SU-DHL-6 (cell line): ENCODE measurements around the gene LRTM2.

Source experiments
- H2AFZ ChIP-seq: fragments of 200-600 bp; sonication (generic); 2 replicates; pipeline ENCODE4 v1.6.1; 2014; ENCODE audit warnings: low read depth, mild to moderate bottlenecking, moderate library complexity, mixed read lengths, antibody characterized with exemption, low read length; ENCODE audit not compliant: severe bottlenecking
- H3F3A ChIP-seq: fragments of 200-600 bp; shearing (Covaris generic); 2 replicates; pipeline ENCODE4 v1.6.0; 2016; ENCODE audit warnings: antibody characterized with exemption, mild to moderate bottlenecking; ENCODE audit not compliant: insufficient read depth
- H3K27ac ChIP-seq: fragments of 200-600 bp; sonication (generic); 2 replicates; pipeline ENCODE4 v1.5.1; 2016; ENCODE audit warnings: low read depth, mild to moderate bottlenecking, low read length, moderate library complexity, mixed read lengths
- H3K27me3 ChIP-seq: fragments of 200-600 bp; sonication (generic), shearing (Covaris generic); 2 replicates; pipeline ENCODE4 v1.6.0; 2014; ENCODE audit warnings: mild to moderate bottlenecking, low read length
- H3K36me3 ChIP-seq: fragments of 200-600 bp; sonication (generic); 2 replicates; pipeline ENCODE4 v1.6.1; 2014; ENCODE audit warnings: mild to moderate bottlenecking, low read length, mixed read lengths
- H3K4me2 ChIP-seq: fragments of 300-600, 200-600 bp; shearing (Covaris generic), sonication (generic); 2 replicates; pipeline ENCODE4 v1.6.0; 2014; ENCODE audit warnings: low read length, low read depth, mild to moderate bottlenecking; ENCODE audit not compliant: poor library complexity, severe bottlenecking
- H3K4me3 ChIP-seq: fragments of 200-600 bp; sonication (generic); 2 replicates; pipeline ENCODE4 v1.5.1; 2014; ENCODE audit warnings: antibody characterized with exemption, low read length, mild to moderate bottlenecking, mixed read lengths; ENCODE audit not compliant: insufficient read depth, poor library complexity, severe bottlenecking
- H3K79me2 ChIP-seq: fragments of 200-600 bp; sonication (generic); 2 replicates; pipeline ENCODE4 v1.6.1; 2014; ENCODE audit warnings: mild to moderate bottlenecking, low read length, moderate library complexity; ENCODE audit not compliant: insufficient read depth
- H3K9ac ChIP-seq: fragments of 200-600 bp; sonication (generic); 2 replicates; pipeline ENCODE4 v1.7.0; 2014; ENCODE audit warnings: mild to moderate bottlenecking, low read length
- H3K9me2 ChIP-seq: fragments of 200-600 bp; sonication (generic); replicated peaks from 2 replicates; pipeline ENCODE4 v1.6.1; 2014; ENCODE audit warnings: low read length; ENCODE audit not compliant: insufficient read depth
- H3K9me3 ChIP-seq: fragments of 200-600 bp; sonication (generic); 2 replicates; pipeline ENCODE4 v1.6.1; 2014; ENCODE audit warnings: low read length, mixed read lengths; ENCODE audit not compliant: insufficient read depth
- H4K20me1 ChIP-seq: fragments of 200-600 bp; sonication (generic); 2 replicates; pipeline ENCODE4 v1.6.1; 2014; ENCODE audit warnings: low read depth, mild to moderate bottlenecking, antibody characterized with exemption, low read length, moderate library complexity, mixed read lengths
- CTCF ChIP-seq: fragments of 200-600 bp; sonication (generic); IDR thresholded peaks from one replicate; pipeline ENCODE4 v1.5.1; 2017; ENCODE audit warnings: antibody characterized with exemption, mild to moderate bottlenecking, low read length, moderate library complexity; ENCODE audit not compliant: insufficient read depth, poor library complexity, severe bottlenecking
- EZH2phosphoT487 ChIP-seq: fragments of 200-600 bp; sonication (generic), shearing (Covaris generic); conservative IDR thresholded peaks from 2 replicates; pipeline ENCODE4 v1.6.1; 2018; ENCODE audit warnings: mild to moderate bottlenecking, antibody characterized with exemption, low read length, moderate library complexity, mixed read lengths

LRTM2 gene

GRCh38 chr12:1833596-1834028, 13.2 kb downstream of the LRTM2 start:
- Histone ChIP-seq H3K9me3 (no peaks in the 10 kb centered on the region), H3K4me3 (no peak overlapping the region), H3F3A (no peaks in the 10 kb centered on the region), H3K4me2 (no peak overlapping the region), H2AFZ (no peak overlapping the region), H4K20me1 (no peaks in the 10 kb centered on the region), H3K79me2 (no peaks in the 10 kb centered on the region), H3K9me2 (no peaks in the 10 kb centered on the region), H3K27ac (no peak overlapping the region), H3K9ac (no peak overlapping the region), H3K36me3 (no peaks in the 10 kb centered on the region), H3K27me3 (no peaks in the 10 kb centered on the region)
- TF ChIP-seq EZH2phosphoT487, result no peak
- no peak for TF ChIP-seq CTCF

GRCh38 chr12:1834186-1834925, 14.0 kb downstream of the LRTM2 start:
- TF ChIP-seq EZH2phosphoT487 (no peak), CTCF (no peak)
- Histone ChIP-seq H2AFZ (no peak overlapping the region), H4K20me1 (no peaks in the 10 kb centered on the region), H3K79me2 (no peaks in the 10 kb centered on the region), H3K4me3 (no peak overlapping the region), H3K27me3 (no peaks in the 10 kb centered on the region), H3K9me2 (no peaks in the 10 kb centered on the region), H3F3A (no peaks in the 10 kb centered on the region), H3K27ac (no peak overlapping the region), H3K9ac (no peak overlapping the region), H3K36me3 (no peaks in the 10 kb centered on the region), H3K9me3 (no peaks in the 10 kb centered on the region), H3K4me2 (no peak overlapping the region)

- Histone ChIP-seq H3K4me2 (no peak overlapping the region), H3K36me3 (no peaks in the 10 kb centered on the region), H3K9me3 (no peaks in the 10 kb centered on the region), H3K27me3 (no peaks in the 10 kb centered on the region), H3K79me2 (no peaks in the 10 kb centered on the region), H4K20me1 (no peaks in the 10 kb centered on the region), H3F3A (no peaks in the 10 kb centered on the region), H3K9ac (no peak overlapping the region), H2AFZ (no peak overlapping the region), H3K4me3 (no peak overlapping the region), H3K27ac (no peak overlapping the region), H3K9me2 (no peaks in the 10 kb centered on the region)
- TF ChIP-seq EZH2phosphoT487, result no peak
- TF ChIP-seq CTCF, result no peak
Observed at GRCh38 chr12:1835211-1836131, 15.1 kb downstream of the LRTM2 start.
